HG03457 (cell line): ENCODE results near the gene FCMR.

Source experiments
- ATAC-seq: cut with Tn5 transposase; IDR thresholded peaks from one replicate; pipeline ENCODE4 v1.9.1; 2021; ENCODE audit warnings: moderate number of reproducible peaks; ENCODE audit not compliant: unreplicated experiment

Gene FCMR

DNA sequence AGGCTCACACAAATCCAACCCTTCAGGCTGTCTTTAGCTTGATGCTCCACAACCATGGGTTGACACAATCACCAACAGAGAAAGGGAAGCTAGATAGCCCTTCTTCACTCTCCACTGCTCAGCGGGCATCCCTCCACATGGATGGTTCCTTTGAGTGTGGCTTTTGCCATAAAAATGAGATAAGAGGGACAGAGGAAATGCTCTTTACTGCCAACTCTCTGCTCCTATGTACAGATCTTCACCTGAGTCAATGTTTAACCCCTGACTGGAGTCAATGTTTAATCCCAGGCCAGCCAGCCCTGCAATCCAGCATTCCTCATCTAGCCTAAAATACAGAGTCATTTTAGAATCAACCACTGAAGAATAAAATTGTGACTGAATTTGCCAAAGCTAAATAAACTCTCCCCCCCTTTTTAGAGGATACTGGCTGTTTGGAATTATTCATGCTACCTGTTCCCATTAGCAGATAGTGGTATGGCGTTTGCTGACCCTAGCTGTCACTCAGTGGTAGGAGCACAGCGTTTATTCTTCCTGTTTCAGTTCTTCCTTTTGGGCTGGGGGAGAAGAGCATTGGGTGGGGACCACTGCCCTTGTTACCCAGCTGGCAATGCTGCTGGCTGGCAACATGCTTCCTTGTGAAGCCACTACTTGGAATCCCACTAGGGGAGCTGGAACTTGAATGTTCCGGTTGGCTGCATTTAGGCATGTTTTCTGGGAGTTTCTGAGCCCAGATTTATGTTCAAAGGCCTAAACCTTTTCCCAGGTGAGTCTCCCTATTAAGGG lies 29.8 kb upstream of the FCMR start:
- no peak for ATAC-seq

DNA sequence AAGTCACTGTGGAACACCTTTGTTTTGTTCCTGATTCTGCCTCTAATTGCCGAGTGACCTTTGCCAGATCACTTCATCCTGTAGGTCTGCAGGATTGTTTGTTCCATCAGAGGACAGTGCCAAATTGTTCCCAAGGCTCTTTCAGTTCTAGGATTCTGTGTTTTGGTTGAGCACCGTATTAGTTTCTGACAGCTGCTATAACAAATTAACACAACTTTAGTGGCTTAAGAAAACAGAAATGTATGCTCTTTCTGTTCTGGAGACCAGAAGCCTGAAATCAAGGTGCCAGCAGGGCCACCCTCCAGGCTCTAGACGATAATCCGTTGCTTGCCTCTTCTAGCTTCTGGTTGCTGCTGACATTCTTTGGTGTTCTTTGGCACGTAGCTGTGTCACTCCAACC lies 27.9 kb upstream of the FCMR start:
- no peak for ATAC-seq

DNA sequence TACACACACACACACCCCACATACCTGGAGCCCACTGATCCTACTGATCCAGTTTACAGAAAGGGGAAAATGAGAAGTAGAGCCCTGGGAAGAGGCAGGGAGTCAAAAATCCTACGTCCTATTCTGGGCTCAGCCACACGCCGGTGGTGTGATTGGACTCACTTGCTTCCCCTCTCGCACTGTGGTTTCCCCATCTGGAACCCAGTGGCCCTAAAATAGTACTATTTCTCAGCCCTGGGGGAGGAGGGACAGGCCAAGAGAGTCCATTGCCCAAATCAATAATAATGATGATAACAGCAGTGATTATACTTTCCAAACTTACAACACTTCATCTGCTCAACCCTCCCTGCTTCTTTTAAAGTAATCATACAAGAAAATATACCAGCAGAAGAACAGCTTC lies 27.5 kb upstream of the FCMR start:
- ATAC-seq, result no peak

DNA sequence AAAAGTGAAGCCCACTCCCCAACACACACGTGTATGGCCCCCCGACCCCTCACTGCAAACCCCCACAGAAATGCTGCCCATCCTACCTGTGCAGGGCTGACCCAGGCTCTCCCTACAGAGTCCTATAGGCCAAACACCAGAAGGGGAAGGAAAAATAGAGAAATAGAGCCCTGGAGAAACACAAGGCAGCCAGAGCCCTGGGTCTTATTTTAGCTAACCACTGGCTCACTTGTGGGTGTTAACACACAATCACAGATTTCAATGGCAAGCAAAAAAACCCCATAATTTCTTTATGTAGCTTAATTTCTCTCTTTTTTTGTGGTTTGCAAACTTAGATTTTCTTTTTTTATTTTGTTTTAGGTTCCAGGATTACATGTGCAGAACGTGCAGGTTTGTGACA lies 25.5 kb upstream of the FCMR start:
- no peak for ATAC-seq

DNA sequence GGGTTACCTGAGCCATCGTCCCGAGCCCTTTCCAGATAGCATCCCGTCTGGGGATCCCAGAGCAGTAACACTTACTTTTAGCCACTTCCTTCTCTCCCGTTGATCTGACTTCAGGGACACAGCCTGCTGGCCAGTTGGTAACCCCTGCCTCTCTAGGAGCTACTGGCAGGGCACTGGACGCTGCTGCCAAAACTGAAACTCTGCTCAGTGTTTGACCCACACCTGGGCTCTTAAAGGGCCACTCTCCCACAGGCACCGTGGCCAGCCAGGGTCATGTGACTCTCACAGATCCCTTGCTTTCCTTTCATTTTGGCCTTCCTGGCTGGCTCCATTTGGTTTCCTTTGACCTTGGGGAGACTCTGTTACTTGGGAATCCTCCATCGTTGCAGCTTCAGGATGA lies 24.5 kb upstream of the FCMR start, which contains the start of gene PIGR:
TSS of gene PIGR (minus strand) at position 206 of the 400 bp plus-strand sequence. CDS start 5,935 bp downstream, outside the sequence.
- no peak for ATAC-seq

DNA sequence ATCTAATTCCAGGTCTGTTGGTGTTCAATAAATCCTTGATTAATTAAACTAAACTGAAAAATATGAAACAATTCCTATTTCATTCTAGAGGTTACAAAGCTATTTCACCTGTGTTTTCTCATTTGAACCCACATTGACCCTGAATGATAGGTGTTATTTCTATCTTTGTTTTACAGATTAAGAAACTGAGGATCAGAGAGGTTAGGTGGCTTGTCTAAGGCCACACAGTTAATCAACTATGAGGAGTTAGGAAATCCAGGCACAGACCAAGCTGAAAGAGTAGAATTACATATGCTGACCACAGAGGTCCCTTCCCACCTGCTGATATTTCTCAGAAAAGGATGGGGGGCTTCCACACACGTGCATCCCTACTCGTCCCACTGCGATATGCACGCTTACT lies 24.0 kb upstream of the FCMR start:
- no peak for ATAC-seq

DNA sequence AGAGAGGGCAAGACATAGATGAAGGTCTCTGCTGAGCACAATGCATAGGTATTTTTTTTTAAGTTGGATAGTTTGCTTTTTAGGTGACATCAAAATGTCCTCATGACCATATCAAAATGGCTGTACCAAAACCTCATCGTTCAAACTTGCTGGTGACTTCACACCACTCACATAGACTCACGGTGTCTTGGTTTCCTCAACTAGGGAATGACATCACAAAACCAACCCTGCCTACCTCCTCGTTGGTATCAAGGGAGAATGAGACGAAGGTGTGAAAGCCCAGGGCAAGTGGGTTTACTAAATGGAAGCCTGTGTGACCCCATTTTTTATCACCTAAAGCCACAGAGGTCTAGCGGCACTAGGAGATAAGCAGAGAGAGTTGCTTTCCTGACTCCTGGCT lies 23.0 kb upstream of the FCMR start:
- no peak for ATAC-seq

DNA sequence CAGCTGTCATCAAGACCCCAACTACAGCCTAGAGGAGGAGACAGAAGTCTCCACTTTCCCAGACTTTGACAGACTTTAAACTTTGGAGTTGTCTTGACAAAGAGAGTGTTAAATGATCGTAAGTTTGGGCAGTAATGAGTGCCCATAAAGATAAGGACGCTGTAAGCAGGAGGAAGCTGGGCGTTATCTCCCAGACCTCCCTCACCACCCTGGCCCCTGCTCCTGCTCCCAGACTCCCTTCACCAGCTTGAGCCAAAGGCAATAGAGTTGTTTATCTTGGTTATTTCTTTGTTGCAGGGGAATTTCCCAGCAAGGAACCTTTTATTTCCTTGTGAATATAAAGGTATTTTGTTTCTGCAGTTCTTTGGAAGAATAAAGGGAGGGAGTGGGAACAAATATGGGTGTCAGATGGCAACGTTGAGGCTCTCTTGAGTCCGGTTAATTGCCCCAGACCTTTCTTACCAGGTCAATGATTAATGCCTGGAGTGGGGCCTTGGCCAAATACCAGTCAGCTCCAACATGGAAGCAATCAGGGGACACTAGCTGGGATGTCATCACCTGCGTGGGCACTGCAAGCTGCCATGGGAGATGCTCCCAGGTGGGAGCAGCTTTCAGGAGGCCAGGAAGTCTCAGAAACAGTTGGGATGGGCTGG lies 20.2 kb upstream of the FCMR start:
- no peak for ATAC-seq

DNA sequence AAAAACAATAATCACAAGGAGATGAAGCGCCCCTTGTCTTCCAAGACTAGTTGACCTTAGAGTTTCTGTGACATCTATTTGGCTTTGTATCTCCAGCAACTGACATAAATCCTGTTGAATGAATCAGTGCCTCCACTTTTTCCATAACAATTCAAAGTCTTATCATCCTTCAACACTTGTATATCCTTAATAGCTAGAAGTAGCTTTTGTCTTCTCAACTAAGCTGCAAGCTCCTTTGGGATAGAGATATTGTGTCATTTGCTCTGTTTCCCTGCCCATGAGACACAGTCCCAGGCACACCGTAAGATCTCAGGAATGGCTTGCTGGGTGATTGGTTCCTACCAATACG lies 18.8 kb upstream of the FCMR start:
- ATAC-seq, result no peak

DNA sequence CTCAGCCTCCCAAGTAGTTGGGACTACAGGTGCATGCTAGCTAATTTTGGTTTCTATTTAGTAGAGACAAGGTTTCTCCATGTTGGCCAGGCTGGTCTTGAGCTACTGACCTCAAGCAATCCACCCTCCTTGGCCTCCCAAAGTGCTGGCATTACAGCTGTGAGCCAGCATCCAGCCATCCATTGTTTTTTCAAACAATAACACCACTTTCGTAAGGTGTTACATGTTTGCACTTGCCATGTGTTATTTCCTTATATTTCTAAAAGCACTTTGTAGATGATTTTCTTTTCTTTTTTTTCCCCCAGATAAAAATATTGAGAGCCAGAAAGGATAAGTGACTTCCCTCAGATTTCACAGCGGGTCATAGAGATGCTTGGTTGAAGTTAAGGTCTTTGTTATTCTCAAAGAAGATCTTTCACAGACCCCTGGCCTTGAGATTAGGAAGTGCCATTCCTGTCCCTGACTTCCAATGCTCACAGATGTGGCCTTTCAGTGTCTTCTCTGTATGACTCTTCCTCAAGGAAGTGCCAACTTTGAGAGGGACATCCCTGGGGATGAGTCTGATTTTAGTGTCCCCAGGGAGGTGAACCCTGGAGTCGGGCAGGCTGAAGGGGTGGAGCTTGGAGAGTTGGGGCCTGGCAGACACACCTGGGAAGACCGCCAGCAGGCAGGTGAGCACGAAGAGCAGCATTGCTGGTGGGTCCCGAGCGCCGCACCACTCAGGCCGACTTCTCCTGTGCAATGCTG lies 18.3 kb upstream of the FCMR start:
- ATAC-seq, result no peak

DNA sequence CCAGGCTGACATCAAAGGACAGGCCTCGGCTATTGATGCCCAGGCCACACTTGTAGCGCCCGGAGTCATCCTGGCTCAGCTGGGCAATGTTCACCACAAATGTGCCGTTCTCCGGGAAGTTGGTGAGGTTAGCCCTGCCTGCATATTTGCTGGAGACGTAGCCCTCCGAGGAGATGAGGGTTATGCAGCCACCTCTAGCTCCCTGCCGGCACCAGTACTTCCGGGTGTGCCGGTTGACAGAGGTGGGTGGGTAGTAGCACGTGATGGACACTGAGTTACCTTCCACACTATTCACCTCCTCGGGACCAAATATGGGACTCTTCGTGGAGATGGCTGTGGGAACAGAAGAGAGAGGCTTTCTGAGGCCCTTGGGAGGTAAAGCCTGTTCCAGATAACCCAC lies 17.4 kb upstream of the FCMR start:
- ATAC-seq, result no peak

DNA sequence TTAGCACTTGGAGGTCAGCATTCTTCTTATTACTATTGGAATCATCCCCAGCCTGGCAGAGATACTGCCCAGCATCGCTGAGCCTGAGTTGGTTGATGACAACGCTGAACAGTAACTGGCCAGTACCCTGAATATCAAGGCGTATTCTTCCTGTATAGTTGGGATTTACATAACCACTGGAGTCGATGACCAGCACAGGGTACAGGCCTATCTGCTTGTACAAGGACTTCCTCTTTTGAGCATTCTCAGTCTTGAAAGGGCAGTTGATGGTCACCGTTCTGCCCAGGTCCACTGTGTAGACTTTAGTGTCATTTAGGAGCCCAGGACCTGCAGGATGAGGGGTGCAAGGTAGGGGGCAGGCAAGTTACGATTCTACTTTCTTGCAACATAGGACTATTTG lies 15.7 kb upstream of the FCMR start:
- no peak for ATAC-seq

DNA sequence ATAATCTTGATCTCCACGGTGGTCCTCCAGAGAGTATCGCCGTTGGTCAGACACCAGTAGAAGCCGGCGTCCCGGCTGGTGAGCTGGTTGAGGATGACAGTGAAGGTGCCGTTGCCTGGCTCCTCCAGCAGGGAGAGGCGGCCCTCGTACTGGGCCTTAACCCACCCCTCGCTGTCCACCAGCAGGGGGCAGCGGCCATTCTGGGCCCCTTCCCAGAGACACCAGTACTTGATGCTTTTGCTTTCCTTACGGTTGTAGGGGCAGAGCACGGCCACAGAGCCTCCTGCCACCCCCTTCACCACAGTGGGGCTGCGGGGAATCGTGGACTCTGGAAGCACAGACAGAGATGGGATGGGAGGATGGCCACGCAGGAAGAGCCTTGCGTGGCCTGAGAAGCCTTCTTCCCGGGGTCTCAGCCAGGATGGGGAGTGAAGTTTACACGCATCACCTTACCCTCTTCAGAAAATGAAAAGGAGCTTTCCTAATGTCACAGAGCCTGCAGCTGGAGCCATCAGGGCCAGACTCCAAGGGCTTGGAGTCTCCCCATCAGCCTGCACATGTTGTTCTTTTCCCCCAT lies 13.8 kb upstream of the FCMR start:
- no peak for ATAC-seq

DNA sequence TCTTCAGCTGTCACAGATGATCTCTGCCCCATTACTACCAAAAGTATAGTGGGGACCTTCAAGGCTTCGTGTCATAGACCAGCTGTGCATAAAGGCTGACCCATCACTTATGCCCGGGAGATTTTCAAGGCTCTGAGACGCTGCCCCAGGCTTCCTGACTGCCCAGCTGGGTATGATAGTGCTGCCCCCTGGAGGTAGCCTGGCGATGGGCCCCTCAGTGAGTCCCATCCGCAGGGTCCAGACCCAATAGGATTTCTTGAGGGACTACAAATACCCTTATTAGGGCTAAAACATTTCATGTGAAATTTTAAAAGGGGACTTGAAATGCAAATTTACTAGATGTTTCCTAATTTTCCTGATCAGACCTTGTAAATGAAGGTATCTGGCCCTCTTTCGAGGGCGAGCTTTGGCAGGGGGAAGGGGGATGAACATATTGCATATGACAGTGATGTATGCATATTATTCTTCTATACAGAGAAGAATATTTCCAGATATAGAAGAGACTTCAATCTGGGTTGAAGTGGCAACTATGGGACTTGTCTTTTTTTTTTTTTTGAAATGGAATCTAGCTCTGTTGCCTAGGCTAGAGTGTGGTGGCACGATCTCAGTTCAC lies 11.7 kb upstream of the FCMR start:
- ATAC-seq, result no peak

DNA sequence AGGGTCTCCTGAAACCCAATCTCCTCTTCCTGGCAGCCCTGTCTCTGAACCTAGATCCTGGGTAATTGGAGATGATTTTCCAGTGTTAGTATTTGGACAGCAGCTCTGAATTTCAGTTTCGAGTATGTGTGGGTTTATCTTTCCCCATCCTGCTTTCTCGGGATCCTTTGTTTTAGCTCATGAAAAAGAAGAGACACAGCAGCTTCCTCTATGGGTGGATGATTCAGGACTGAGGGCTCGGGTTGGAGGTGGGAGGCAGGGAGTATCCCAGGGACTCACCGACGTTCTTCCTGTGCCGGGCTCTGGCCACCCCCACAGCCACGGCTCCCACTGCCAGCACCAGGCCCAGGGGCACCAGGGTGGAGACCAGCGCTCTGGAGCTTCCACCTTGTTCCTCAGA lies 10.4 kb upstream of the FCMR start:
- no peak for ATAC-seq

DNA sequence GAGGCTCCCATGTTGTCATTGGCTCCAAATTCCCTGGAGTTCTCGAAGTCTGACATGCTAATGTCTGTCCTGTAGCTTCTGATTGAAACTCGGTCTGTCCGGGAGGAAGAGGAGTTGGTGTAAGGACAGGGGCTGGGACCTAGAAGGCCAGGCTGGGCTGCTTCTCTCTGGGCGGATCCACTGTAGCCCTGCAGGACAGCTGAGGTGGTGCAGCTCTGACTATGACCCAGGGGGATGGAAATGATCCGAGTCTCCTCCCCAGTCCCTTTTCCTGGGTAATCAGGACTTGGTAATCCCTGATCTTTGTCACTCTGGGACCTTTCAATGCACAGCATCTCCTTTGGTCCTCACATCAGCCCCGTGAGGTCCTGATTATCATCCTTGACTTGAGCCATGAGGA lies 10.0 kb upstream of the FCMR start:
- no peak for ATAC-seq

DNA sequence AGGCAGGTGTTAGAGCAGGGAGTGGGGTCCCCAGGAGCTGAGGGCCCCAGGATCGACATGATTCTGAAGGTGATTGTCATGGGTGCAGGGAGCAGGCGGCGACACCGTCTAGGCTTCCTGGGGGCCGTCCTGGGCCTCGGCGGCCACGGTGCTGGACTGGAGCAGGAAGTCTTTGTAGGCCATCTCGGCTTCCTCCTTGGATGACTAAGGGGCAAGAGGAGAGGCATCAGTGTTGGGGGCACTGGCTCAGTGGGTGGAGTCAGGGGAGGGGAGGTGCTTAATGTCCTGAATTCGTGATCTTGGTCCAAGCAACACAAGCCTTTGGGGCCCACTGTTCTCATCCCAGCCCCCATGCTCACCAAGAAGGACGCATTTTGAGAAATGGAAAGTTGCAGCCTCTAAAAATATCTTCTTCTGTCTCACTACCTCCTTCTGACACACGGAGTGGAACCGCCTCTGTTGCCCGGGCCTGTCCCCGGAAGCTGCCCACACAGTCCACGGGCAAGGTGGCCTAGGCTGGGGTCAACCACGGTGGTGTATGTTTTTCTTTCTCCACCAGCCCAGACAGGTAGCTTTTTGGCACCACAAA lies 8.6 kb upstream of the FCMR start:
- peak; percentile 61 for ATAC-seq

DNA sequence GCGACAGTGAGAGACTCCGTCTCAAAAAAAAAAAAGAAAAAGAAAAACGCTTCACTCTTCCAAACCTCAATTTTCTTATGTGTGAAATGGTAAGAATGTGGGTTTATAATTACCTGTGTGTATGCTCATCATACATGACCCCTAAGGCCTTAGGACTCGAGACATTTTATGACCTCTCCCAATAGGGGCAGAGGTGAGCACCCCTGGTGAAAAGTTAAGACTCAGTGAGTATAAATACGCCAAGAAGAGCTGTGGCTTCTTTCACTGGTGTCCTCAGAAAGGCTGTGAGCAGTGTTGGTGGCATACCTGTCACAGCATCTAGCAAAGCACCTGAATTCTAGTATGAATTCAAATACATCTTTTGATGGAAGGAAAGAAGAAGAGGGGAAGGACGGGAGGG lies 7.8 kb upstream of the FCMR start:
- ATAC-seq, result no peak

DNA sequence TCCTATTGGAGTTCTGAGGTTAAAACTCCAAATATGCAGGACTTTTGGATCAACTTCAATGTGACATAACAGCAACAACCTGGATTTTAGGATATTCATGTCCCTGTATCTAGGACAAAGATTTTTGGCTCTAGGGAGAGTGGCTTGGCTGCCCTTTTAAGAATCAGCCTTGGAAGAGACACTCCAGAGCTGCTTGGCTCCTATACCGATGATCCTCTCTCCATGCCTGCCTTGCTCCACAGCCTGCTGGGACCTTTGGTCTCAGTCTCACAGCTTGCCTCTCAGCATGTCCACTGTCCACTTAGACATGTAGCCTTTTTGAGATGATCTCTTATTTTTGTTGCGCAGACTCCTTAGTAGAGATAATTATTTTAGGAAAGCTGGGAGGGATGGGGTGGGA lies 4.5 kb upstream of the FCMR start:
- ATAC-seq, result no peak

DNA sequence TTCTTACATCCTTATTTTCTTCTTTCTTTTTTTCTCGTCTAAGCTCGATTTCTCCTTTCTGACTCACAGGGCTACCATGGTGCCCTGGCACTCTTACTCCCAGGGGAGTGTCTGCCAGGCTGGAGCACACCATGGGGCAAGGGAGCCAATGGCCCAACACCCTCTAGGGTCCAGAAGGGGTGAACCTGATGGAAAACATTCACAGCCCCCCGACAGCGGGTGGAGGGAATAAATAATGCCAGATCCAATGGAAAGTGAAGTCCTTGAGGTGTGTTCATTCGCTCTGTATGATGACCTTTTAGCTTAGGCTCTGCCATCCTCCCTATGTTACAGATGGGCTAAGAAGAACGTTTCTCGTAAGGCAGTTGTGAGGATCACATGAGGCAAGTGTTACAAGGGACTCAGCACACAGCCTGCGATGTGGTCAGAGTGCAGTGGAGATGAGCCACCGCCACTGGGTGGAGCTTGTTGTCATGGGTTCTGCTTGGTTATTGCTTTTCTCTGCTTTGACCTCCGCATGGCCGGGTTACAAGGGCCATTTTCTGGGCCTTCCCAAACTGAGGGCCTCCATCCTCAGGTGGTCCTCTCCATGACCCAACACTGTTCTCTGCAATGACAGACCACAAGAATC lies 3.5 kb upstream of the FCMR start:
- peak; percentile 41 for ATAC-seq
